ENCODE measurements around the gene NTNG2.

- TF ChIP-seq CTCF (IDR thresholded peaks at IDR 0.05) (no peak), POLR2A (IDR thresholded peaks at IDR 0.05) (no peak)
These were observed 55.2 kb downstream of the NTNG2 start for GRCh38 chr9:132216861-132217619.
